ENCODE results near the gene HK1. TPM values are rescaled to one million over a fixed set of nuclear protein-coding genes. Genes with fewer than 3 reads are reported as not detected.

The HK1 gene
- total RNA-seq, 1 donor from 2014 or later: 95.0 TPM

GRCh38 chr10:69335063-69335587 lies 56.8 kb downstream of the HK1 start:
- H3K9ac ChIP-seq (ENCODE audit: low read length): no peak overlapping the region
- H3K9me3 Mint-ChIP-seq (ENCODE audit: unreplicated experiment): no peaks in the 10 kb centered on the region
- H2AFZ ChIP-seq (ENCODE audit: low read depth, low read length): no peak overlapping the region
- TF ChIP-seq EZH2 (IDR thresholded peaks at IDR 0.05; ENCODE audit: insufficient read depth, low read length): no peak
- H3K4me3 ChIP-seq (ENCODE audit: insufficient read depth, low read depth, low read length): no peak overlapping the region
- H3K27ac Mint-ChIP-seq (ENCODE audit: unreplicated experiment): no peak overlapping the region
- H4K20me1 ChIP-seq (ENCODE audit: insufficient read depth, low read length): peaks cover 81% of the 10 kb centered on the region
- H3K4me2 ChIP-seq (ENCODE audit: low read length): peak overlapping the region; percentile 17
- peaks cover 6% of the 10 kb centered on the region for H3K36me3 Mint-ChIP-seq (ENCODE audit: low read depth, unreplicated experiment)
- DNase-seq (ENCODE audit: low read depth): no peak
- H3K79me2 ChIP-seq (ENCODE audit: insufficient read depth, low read length): peaks cover 92% of the 10 kb centered on the region
- no peaks in the 10 kb centered on the region for H3K36me3 ChIP-seq (ENCODE audit: insufficient read depth, low read length)
- H3K4me3 Mint-ChIP-seq (ENCODE audit: unreplicated experiment): no peak overlapping the region
- H3K4me1 Mint-ChIP-seq (ENCODE audit: low read depth, unreplicated experiment): peaks cover 37% of the 10 kb centered on the region
- H3K27me3 Mint-ChIP-seq (ENCODE audit: low read depth, unreplicated experiment): no peaks in the 10 kb centered on the region
- no peak overlapping the region for H3K27ac ChIP-seq (ENCODE audit: low read depth, low read length)
- H3K27me3 ChIP-seq (ENCODE audit: insufficient read depth, low read length): no peaks in the 10 kb centered on the region
- H3K9me3 ChIP-seq (ENCODE audit: insufficient read depth, low read depth, low read length): no peaks in the 10 kb centered on the region
- peaks cover 40% of the 10 kb centered on the region for H3K4me1 ChIP-seq (ENCODE audit: insufficient read depth, low read length)
- no peak for FAIRE-seq

GRCh38 chr10:69335613-69336012 lies 57.3 kb downstream of the HK1 start:
- Histone ChIP-seq H2AFZ (ENCODE audit: low read depth, low read length) (no peak overlapping the region), H3K36me3 (ENCODE audit: insufficient read depth, low read length) (no peaks in the 10 kb centered on the region), H3K4me1 (ENCODE audit: insufficient read depth, low read length) (peaks cover 40% of the 10 kb centered on the region), H3K27me3 (ENCODE audit: insufficient read depth, low read length) (no peaks in the 10 kb centered on the region), H3K4me3 (ENCODE audit: insufficient read depth, low read depth, low read length) (no peak overlapping the region), H4K20me1 (ENCODE audit: insufficient read depth, low read length) (peaks cover 79% of the 10 kb centered on the region), H3K9ac (ENCODE audit: low read length) (no peak overlapping the region), H3K79me2 (ENCODE audit: insufficient read depth, low read length) (peaks cover 92% of the 10 kb centered on the region), H3K9me3 (ENCODE audit: insufficient read depth, low read depth, low read length) (no peaks in the 10 kb centered on the region), H3K4me2 (ENCODE audit: low read length) (no peak overlapping the region), H3K27ac (ENCODE audit: low read depth, low read length) (no peak overlapping the region)
- no peak for DNase-seq (ENCODE audit: low read depth)
- Mint-ChIP-seq H3K27ac (ENCODE audit: unreplicated experiment) (no peak overlapping the region), H3K4me1 (ENCODE audit: low read depth, unreplicated experiment) (peaks cover 37% of the 10 kb centered on the region), H3K4me3 (ENCODE audit: unreplicated experiment) (no peak overlapping the region), H3K36me3 (ENCODE audit: low read depth, unreplicated experiment) (peaks cover 6% of the 10 kb centered on the region), H3K27me3 (ENCODE audit: low read depth, unreplicated experiment) (no peaks in the 10 kb centered on the region), H3K9me3 (ENCODE audit: unreplicated experiment) (no peaks in the 10 kb centered on the region)
- no peak for FAIRE-seq
- no peak for TF ChIP-seq EZH2 (IDR thresholded peaks at IDR 0.05; ENCODE audit: insufficient read depth, low read length)
- TF ChIP-seq, protein P1, sequence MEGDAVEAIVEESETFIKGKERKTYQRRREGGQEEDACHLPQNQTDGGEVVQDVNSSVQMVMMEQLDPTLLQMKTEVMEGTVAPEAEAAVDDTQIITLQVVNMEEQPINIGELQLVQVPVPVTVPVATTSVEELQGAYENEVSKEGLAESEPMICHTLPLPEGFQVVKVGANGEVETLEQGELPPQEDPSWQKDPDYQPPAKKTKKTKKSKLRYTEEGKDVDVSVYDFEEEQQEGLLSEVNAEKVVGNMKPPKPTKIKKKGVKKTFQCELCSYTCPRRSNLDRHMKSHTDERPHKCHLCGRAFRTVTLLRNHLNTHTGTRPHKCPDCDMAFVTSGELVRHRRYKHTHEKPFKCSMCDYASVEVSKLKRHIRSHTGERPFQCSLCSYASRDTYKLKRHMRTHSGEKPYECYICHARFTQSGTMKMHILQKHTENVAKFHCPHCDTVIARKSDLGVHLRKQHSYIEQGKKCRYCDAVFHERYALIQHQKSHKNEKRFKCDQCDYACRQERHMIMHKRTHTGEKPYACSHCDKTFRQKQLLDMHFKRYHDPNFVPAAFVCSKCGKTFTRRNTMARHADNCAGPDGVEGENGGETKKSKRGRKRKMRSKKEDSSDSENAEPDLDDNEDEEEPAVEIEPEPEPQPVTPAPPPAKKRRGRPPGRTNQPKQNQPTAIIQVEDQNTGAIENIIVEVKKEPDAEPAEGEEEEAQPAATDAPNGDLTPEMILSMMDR (IDR thresholded peaks at IDR 0.05; ENCODE audit: insufficient read depth, low read depth, low read length): no peak

- Histone ChIP-seq H3K4me1 (ENCODE audit: insufficient read depth, low read length) (peaks cover 40% of the 10 kb centered on the region), H4K20me1 (ENCODE audit: insufficient read depth, low read length) (peaks cover 78% of the 10 kb centered on the region), H3K27me3 (ENCODE audit: insufficient read depth, low read length) (no peaks in the 10 kb centered on the region), H3K27ac (ENCODE audit: low read depth, low read length) (peak overlapping the region; percentile 46), H3K9me3 (ENCODE audit: insufficient read depth, low read depth, low read length) (no peaks in the 10 kb centered on the region), H3K79me2 (ENCODE audit: insufficient read depth, low read length) (peaks cover 92% of the 10 kb centered on the region), H2AFZ (ENCODE audit: low read depth, low read length) (no peak overlapping the region), H3K36me3 (ENCODE audit: insufficient read depth, low read length) (no peaks in the 10 kb centered on the region), H3K4me2 (ENCODE audit: low read length) (peak overlapping the region; percentile 62), H3K4me3 (ENCODE audit: insufficient read depth, low read depth, low read length) (peak overlapping the region; percentile 3), H3K9ac (ENCODE audit: low read length) (peak overlapping the region; percentile 27)
- Mint-ChIP-seq H3K4me3 (ENCODE audit: unreplicated experiment) (no peak overlapping the region), H3K36me3 (ENCODE audit: low read depth, unreplicated experiment) (peaks cover 6% of the 10 kb centered on the region), H3K27me3 (ENCODE audit: low read depth, unreplicated experiment) (no peaks in the 10 kb centered on the region), H3K27ac (ENCODE audit: unreplicated experiment) (no peak overlapping the region), H3K9me3 (ENCODE audit: unreplicated experiment) (no peaks in the 10 kb centered on the region), H3K4me1 (ENCODE audit: low read depth, unreplicated experiment) (peaks cover 37% of the 10 kb centered on the region)
- FAIRE-seq (no peak), DNase-seq (ENCODE audit: low read depth) (no peak)
- TF ChIP-seq, protein P1 (IDR thresholded peaks at IDR 0.05; ENCODE audit: insufficient read depth, low read depth, low read length): no peak
- no peak for TF ChIP-seq EZH2 (IDR thresholded peaks at IDR 0.05; ENCODE audit: insufficient read depth, low read length)
Measured at GRCh38 chr10:69336952-69337295, 58.6 kb downstream of the HK1 start.

Data from astrocyte (in vitro differentiated cells and primary cell).